Fibroblast of lung (primary cell): ENCODE data around the gene RCL1. TPM values are rescaled to one million over a fixed set of nuclear protein-coding genes. Genes with fewer than 3 reads are reported as not detected.

Experiments
- DNase-seq, 2 donors: peaks; one replicate each; pipeline versions ENCODE4 v3.0.0 to v3.0.0-alpha.2; 2010; ENCODE audit warnings: low read depth in 2 of 2
- H2AFZ ChIP-seq: 2 replicates; pipeline ENCODE4 v1.5.1; 2012; ENCODE audit warnings: low read length, control low read depth, inconsistent platforms
- H3K27ac ChIP-seq: 2 replicates; pipeline ENCODE4 v1.5.1; 2011; ENCODE audit warnings: low read length, control low read depth; ENCODE audit not compliant: insufficient read depth
- H3K27me3 ChIP-seq: 2 replicates; pipeline ENCODE4 v1.5.1; 2011; ENCODE audit warnings: mild to moderate bottlenecking, low read length; ENCODE audit not compliant: control insufficient read depth, insufficient read depth
- H3K36me3 ChIP-seq: 2 replicates; pipeline ENCODE4 v1.5.1; 2011; ENCODE audit warnings: low read length; ENCODE audit not compliant: control insufficient read depth, insufficient read depth
- H3K4me1 ChIP-seq: 2 replicates; pipeline ENCODE4 v1.5.1; 2011; ENCODE audit warnings: low read length; ENCODE audit not compliant: control insufficient read depth, insufficient read depth; ENCODE audit errors: extremely low read depth
- H3K4me2 ChIP-seq: 2 replicates; pipeline ENCODE4 v1.5.1; 2011; ENCODE audit warnings: low read length, control low read depth; ENCODE audit not compliant: insufficient read depth; ENCODE audit errors: extremely low read depth
- H3K4me3 ChIP-seq, 4 experiments: fragments of 200-600 bp in 1 of 4; sonication (generic) in 1 of 4; replicated peaks in 1 of 4; 2 replicates each; pipeline ENCODE4 v1.5.1; 2011 to 2016; ENCODE audit warnings: low read length in 4 of 4, low read depth in 3 of 4, mild to moderate bottlenecking in 3 of 4, control low read depth in 2 of 4, inconsistent platforms in 1 of 4, mixed read lengths in 1 of 4; ENCODE audit not compliant: insufficient read depth in 1 of 4; ENCODE audit errors: control extremely low read depth in 1 of 4
- H3K79me2 ChIP-seq: 2 replicates; pipeline ENCODE4 v1.5.1; 2012; ENCODE audit warnings: mild to moderate bottlenecking, low read length, inconsistent platforms; ENCODE audit not compliant: control insufficient read depth, insufficient read depth
- H3K9ac ChIP-seq: 2 replicates; pipeline ENCODE4 v1.5.1; 2011; ENCODE audit warnings: mild to moderate bottlenecking, low read length, control low read depth; ENCODE audit not compliant: insufficient read depth
- H3K9me3 ChIP-seq: 2 replicates; pipeline ENCODE4 v1.5.1; 2012; ENCODE audit warnings: low read depth, low read length; ENCODE audit not compliant: control insufficient read depth, insufficient read depth
- H4K20me1 ChIP-seq: 2 replicates; pipeline ENCODE4 v1.5.1; 2011; ENCODE audit warnings: low read length; ENCODE audit not compliant: control insufficient read depth, insufficient read depth; ENCODE audit errors: extremely low read depth
- CTCF ChIP-seq, 2 donors: IDR thresholded peaks in 1 of 2; conservative IDR thresholded peaks in 1 of 2; 1 replicate in 1 of 2; 2 replicates in 1 of 2; pipeline ENCODE4 v1.5.1; 2011 to 2012; ENCODE audit warnings: low read length in 2 of 2, control low read depth in 1 of 2, inconsistent platforms in 1 of 2, low read depth in 1 of 2, mild to moderate bottlenecking in 1 of 2
- EZH2 ChIP-seq: IDR thresholded peaks from 2 replicates; pipeline ENCODE4 v1.5.1; 2012; ENCODE audit warnings: low read length, control low read depth, mild to moderate bottlenecking; ENCODE audit errors: missing control alignments
- polyA plus RNA-seq, 2 donors: library from polyadenylated mRNA; depleted of rRNA in 1 of 2; stranded (reverse) in 1 of 2; unstranded in 1 of 2; fragments of >200 nt; gene quantifications; 2 replicates each; pipeline ENCODE4 v1.2.1, GENCODE V29; 2011 to 2012; ENCODE audit warnings: missing spikeins in 1 of 2
- total RNA-seq: library from RNA; depleted of rRNA; stranded (reverse); fragments of >200 nt; gene quantifications from 2 replicates; pipeline ENCODE4 v1.2.1, GENCODE V29; 2014

Gene RCL1
- total and polyA plus RNA-seq, 2 donors (not counting 1 experiment from before 2014, with no cell fraction given) = 5.0 to 14.5 TPM

GRCh38 chr9:4904322-4905134 is 111.8 kb downstream of the RCL1 start:
- peak overlapping the region in 1 of 4 experiments; percentile 24 for H3K4me3 ChIP-seq
- no peaks in the 10 kb centered on the region for H3K27me3 ChIP-seq
- no peaks in the 10 kb centered on the region for H3K79me2 ChIP-seq
- DNase-seq = peak; percentile 76 to 89
- H3K9me3 ChIP-seq = no peaks in the 10 kb centered on the region
- no peak overlapping the region for H3K4me2 ChIP-seq
- no peak overlapping the region for H3K9ac ChIP-seq
- H4K20me1 ChIP-seq = no peaks in the 10 kb centered on the region
- no peak overlapping the region for H2AFZ ChIP-seq
- peaks cover 8% of the 10 kb centered on the region for H3K4me1 ChIP-seq
- H3K27ac ChIP-seq = no peak overlapping the region
- no peaks in the 10 kb centered on the region for H3K36me3 ChIP-seq
- no peak for TF ChIP-seq CTCF (conservative IDR thresholded peaks at IDR 0.05 in 1 of 2, IDR thresholded peaks at IDR 0.05 in 1 of 2; ENCODE audit: low read depth in 1 of 2, low read length in 2 of 2)
- TF ChIP-seq EZH2 = no peak

GRCh38 chr9:4905135-4905490 is 112.4 kb downstream of the RCL1 start:
- no peak for DNase-seq
- Histone ChIP-seq H3K4me1 (peaks cover 8% of the 10 kb centered on the region), H3K4me2 (no peak overlapping the region), H3K4me3 (no peak overlapping the region), H3K27ac (no peak overlapping the region), H3K36me3 (no peaks in the 10 kb centered on the region), H2AFZ (no peak overlapping the region), H3K9me3 (no peaks in the 10 kb centered on the region), H4K20me1 (no peaks in the 10 kb centered on the region), H3K27me3 (no peaks in the 10 kb centered on the region), H3K79me2 (no peaks in the 10 kb centered on the region), H3K9ac (no peak overlapping the region)
- no peak for TF ChIP-seq CTCF (conservative IDR thresholded peaks at IDR 0.05 in 1 of 2, IDR thresholded peaks at IDR 0.05 in 1 of 2; ENCODE audit: low read depth in 1 of 2, low read length in 2 of 2)
- TF ChIP-seq EZH2 = no peak

Other genes starting within 250 kb of the RCL1 start
- 5.1 and 8.9 TPM in 2 replicates for gene PLPP6, start 130.7 kb upstream of the RCL1 start, total RNA-seq
- gene PLPP6, start 130.7 kb upstream of the RCL1 start, polyA plus RNA-seq = 6.7 and 9.1 TPM in 2 replicates
- 0.77 and 1.2 TPM in 2 replicates for gene SPATA6L, start 126.5 kb upstream of the RCL1 start, total RNA-seq
- 0.45 and 0.54 TPM in 2 replicates for gene SPATA6L, start 126.5 kb upstream of the RCL1 start, polyA plus RNA-seq
- 15.4 and 16.7 TPM in 2 replicates for gene CDC37L1, start 113.4 kb upstream of the RCL1 start, total RNA-seq
- 9.2 and 15.2 TPM in 2 replicates for gene CDC37L1, start 113.4 kb upstream of the RCL1 start, polyA plus RNA-seq
- gene AK3, start 51.7 kb upstream of the RCL1 start, total RNA-seq = 53.9 and 90.3 TPM in 2 replicates
- gene AK3, start 51.7 kb upstream of the RCL1 start, polyA plus RNA-seq = 56.3 and 66.3 TPM in 2 replicates
- gene JAK2, start 192.3 kb downstream of the RCL1 start, total RNA-seq = 13.4 TPM in 2 replicates
- gene JAK2, start 192.3 kb downstream of the RCL1 start, polyA plus RNA-seq = 5.0 and 5.7 TPM in 2 replicates